Measurements from ENCODE around the gene ZNF32. TPM values are rescaled to one million over a fixed set of nuclear protein-coding genes. Genes with fewer than 3 reads are reported as not detected.
"Not testable (repeated sequence)": the region's sequence is repeated elsewhere in the genome, so short reads cannot be mapped to it uniquely, and the experiment has no call there.

Gene ZNF32
- total RNA-seq, 1 experiment from 2014 or later, result 17.8 TPM

- H3K36me3 Mint-ChIP-seq (ENCODE audit: insufficient read depth, unreplicated experiment), result peaks cover 25% of the 10 kb centered on the region
- DNase-seq, result no peak
- intact Hi-C loops (cut with micrococcal nuclease; ENCODE audit: unreplicated experiment), result no loop called here
- H3K4me1 Mint-ChIP-seq (ENCODE audit: low read depth, unreplicated experiment), result no peaks in the 10 kb centered on the region
- no peaks in the 10 kb centered on the region for H3K27me3 Mint-ChIP-seq (ENCODE audit: unreplicated experiment)
- no TSS peak for BruUV-seq (replicated peaks)
- CTCF ChIA-PET, result no interaction called here
- H3K9me3 Mint-ChIP-seq (ENCODE audit: low read depth, unreplicated experiment), result peaks cover 19% of the 10 kb centered on the region
- no peak overlapping the region for H3K27ac Mint-ChIP-seq (ENCODE audit: unreplicated experiment)
- TF ChIP-seq, protein P1, sequence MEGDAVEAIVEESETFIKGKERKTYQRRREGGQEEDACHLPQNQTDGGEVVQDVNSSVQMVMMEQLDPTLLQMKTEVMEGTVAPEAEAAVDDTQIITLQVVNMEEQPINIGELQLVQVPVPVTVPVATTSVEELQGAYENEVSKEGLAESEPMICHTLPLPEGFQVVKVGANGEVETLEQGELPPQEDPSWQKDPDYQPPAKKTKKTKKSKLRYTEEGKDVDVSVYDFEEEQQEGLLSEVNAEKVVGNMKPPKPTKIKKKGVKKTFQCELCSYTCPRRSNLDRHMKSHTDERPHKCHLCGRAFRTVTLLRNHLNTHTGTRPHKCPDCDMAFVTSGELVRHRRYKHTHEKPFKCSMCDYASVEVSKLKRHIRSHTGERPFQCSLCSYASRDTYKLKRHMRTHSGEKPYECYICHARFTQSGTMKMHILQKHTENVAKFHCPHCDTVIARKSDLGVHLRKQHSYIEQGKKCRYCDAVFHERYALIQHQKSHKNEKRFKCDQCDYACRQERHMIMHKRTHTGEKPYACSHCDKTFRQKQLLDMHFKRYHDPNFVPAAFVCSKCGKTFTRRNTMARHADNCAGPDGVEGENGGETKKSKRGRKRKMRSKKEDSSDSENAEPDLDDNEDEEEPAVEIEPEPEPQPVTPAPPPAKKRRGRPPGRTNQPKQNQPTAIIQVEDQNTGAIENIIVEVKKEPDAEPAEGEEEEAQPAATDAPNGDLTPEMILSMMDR (IDR thresholded peaks at IDR 0.05; ENCODE audit: unreplicated experiment), result no peak
- no peak overlapping the region for H3K4me3 Mint-ChIP-seq (ENCODE audit: low read depth, unreplicated experiment)
Observed at GRCh38 chr10:43644252-43644651, 4.4 kb downstream of the ZNF32 start.

- intact Hi-C loops (cut with micrococcal nuclease; ENCODE audit: unreplicated experiment), result no loop called here
- peaks cover 3% of the 10 kb centered on the region for H3K36me3 Mint-ChIP-seq (ENCODE audit: insufficient read depth, unreplicated experiment)
- no peaks in the 10 kb centered on the region for H3K4me1 Mint-ChIP-seq (ENCODE audit: low read depth, unreplicated experiment)
- no TSS peak for BruUV-seq (replicated peaks)
- no peak for DNase-seq
- CTCF ChIA-PET, result no interaction called here
- H3K4me3 Mint-ChIP-seq (ENCODE audit: low read depth, unreplicated experiment), result no peak overlapping the region
- H3K27me3 Mint-ChIP-seq (ENCODE audit: unreplicated experiment), result no peaks in the 10 kb centered on the region
- H3K9me3 Mint-ChIP-seq (ENCODE audit: low read depth, unreplicated experiment), result peaks cover 9% of the 10 kb centered on the region
- no peak overlapping the region for H3K27ac Mint-ChIP-seq (ENCODE audit: unreplicated experiment)
- TF ChIP-seq, protein P1 (IDR thresholded peaks at IDR 0.05; ENCODE audit: unreplicated experiment), result no peak
Observed at GRCh38 chr10:43640603-43641002, 8.1 kb downstream of the ZNF32 start.

DNA sequence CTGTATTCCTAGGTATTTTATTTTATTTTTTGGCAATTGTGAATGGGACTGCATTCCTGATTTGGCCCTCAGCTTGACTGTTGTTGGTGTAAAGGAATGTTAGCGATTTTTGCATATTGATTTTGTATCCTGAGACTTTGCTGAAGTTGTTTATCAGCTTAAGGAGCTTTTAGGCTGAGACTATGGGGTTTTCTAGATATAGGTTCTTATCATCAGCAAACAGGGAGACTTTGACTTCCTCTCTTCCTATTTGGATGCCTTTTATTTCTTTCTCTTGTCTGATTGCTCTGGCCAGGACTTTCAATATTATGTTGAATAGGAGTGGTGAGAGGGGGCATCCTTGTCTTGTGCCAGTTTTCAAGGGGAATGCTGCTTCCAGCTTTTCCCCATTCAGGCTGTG, 12.9 kb downstream of the ZNF32 start:
- H3K27me3 Mint-ChIP-seq (ENCODE audit: unreplicated experiment); H3K36me3 Mint-ChIP-seq (ENCODE audit: insufficient read depth, unreplicated experiment); H3K9me3 Mint-ChIP-seq (ENCODE audit: low read depth, unreplicated experiment); H3K4me3 Mint-ChIP-seq (ENCODE audit: low read depth, unreplicated experiment); H3K27ac Mint-ChIP-seq (ENCODE audit: unreplicated experiment); CTCF ChIA-PET; BruUV-seq (replicated peaks); H3K4me1 Mint-ChIP-seq (ENCODE audit: low read depth, unreplicated experiment); intact Hi-C loops (cut with micrococcal nuclease; ENCODE audit: unreplicated experiment); DNase-seq: not testable (repeated sequence)

GRCh38 chr10:43628956-43629355, 19.7 kb downstream of the ZNF32 start:
- TF ChIP-seq, protein P1 (IDR thresholded peaks at IDR 0.05; ENCODE audit: unreplicated experiment), result no peak
- Mint-ChIP-seq H3K4me3 (ENCODE audit: low read depth, unreplicated experiment) (no peak overlapping the region), H3K9me3 (ENCODE audit: low read depth, unreplicated experiment) (peaks cover 2% of the 10 kb centered on the region), H3K27ac (ENCODE audit: unreplicated experiment) (no peak overlapping the region), H3K4me1 (ENCODE audit: low read depth, unreplicated experiment) (no peaks in the 10 kb centered on the region), H3K27me3 (ENCODE audit: unreplicated experiment) (no peaks in the 10 kb centered on the region), H3K36me3 (ENCODE audit: insufficient read depth, unreplicated experiment) (no peaks in the 10 kb centered on the region)
- CTCF ChIA-PET, result no interaction called here
- intact Hi-C loops (cut with micrococcal nuclease; ENCODE audit: unreplicated experiment), result no loop called here
- no TSS peak for BruUV-seq (replicated peaks)
- DNase-seq, result no peak

- no peaks in the 10 kb centered on the region for H3K9me3 Mint-ChIP-seq (ENCODE audit: low read depth, unreplicated experiment)
- H3K4me1 Mint-ChIP-seq (ENCODE audit: low read depth, unreplicated experiment), result no peaks in the 10 kb centered on the region
- CTCF ChIA-PET, result no interaction called here
- no peaks in the 10 kb centered on the region for H3K27me3 Mint-ChIP-seq (ENCODE audit: unreplicated experiment)
- no TSS peak for BruUV-seq (replicated peaks)
- no peak overlapping the region for H3K27ac Mint-ChIP-seq (ENCODE audit: unreplicated experiment)
- TF ChIP-seq, protein P1 (IDR thresholded peaks at IDR 0.05; ENCODE audit: unreplicated experiment), result no peak
- no peak overlapping the region for H3K4me3 Mint-ChIP-seq (ENCODE audit: low read depth, unreplicated experiment)
- DNase-seq, result no peak
- intact Hi-C loops (cut with micrococcal nuclease; ENCODE audit: unreplicated experiment), result no loop called here
- H3K36me3 Mint-ChIP-seq (ENCODE audit: insufficient read depth, unreplicated experiment), result no peaks in the 10 kb centered on the region
Observed at GRCh38 chr10:43627942-43628341, 20.7 kb downstream of the ZNF32 start.

All from Calu3 (cell line).